Measurements from ENCODE around the gene MOB3B. TPM values are rescaled to one million over a fixed set of nuclear protein-coding genes. Genes with fewer than 3 reads are reported as not detected.

MOB3B gene
- total RNA-seq, 1 donor from 2014 or later, result 14.0 TPM

GRCh38 chr9:27457445-27457844, 72.2 kb downstream of the MOB3B start:
- Histone ChIP-seq H3K4me1 (peaks cover 15% of the 10 kb centered on the region), H3K79me2 (ENCODE audit: low read depth) (peaks cover 2% of the 10 kb centered on the region), H3K27ac (peak overlapping the region; percentile 56), H4K20me1 (ENCODE audit: low read depth) (peaks cover 8% of the 10 kb centered on the region), H3K4me3 (no peak overlapping the region), H3K9me3 (ENCODE audit: low read depth) (no peaks in the 10 kb centered on the region), H2AFZ (replicated peaks) (no peak overlapping the region), H3K9ac (no peak overlapping the region), H3K36me3 (no peaks in the 10 kb centered on the region), H3K4me2 (peak overlapping the region; percentile 29), H3F3A (ENCODE audit: low read depth) (no peaks in the 10 kb centered on the region), H3K27me3 (no peaks in the 10 kb centered on the region)
- no peaks in the 10 kb centered on the region for H3K9me3 Mint-ChIP-seq
- peaks cover 2% of the 10 kb centered on the region for H3K27me3 Mint-ChIP-seq (ENCODE audit: insufficient read depth, low read depth)
- no peak overlapping the region for H3K27ac Mint-ChIP-seq
- H3K36me3 Mint-ChIP-seq, result peaks cover 13% of the 10 kb centered on the region
- no peak overlapping the region for H3K4me3 Mint-ChIP-seq
- no peak for DNase-seq (ENCODE audit: low spot score)
- H3K4me1 Mint-ChIP-seq, result peaks cover 3% of the 10 kb centered on the region
- TF ChIP-seq CTCF (IDR thresholded peaks at IDR 0.05), result no peak
- no peak for TF ChIP-seq EZH2 (IDR thresholded peaks at IDR 0.05)
- no peak for TF ChIP-seq EZH2phosphoT487 (IDR thresholded peaks at IDR 0.05)

GRCh38 chr9:27453860-27454553, 75.6 kb downstream of the MOB3B start:
- H3F3A ChIP-seq (ENCODE audit: low read depth), result no peaks in the 10 kb centered on the region
- no peak for TF ChIP-seq EZH2 (IDR thresholded peaks at IDR 0.05)
- no peak for TF ChIP-seq CTCF (IDR thresholded peaks at IDR 0.05)
- no peak for TF ChIP-seq EZH2phosphoT487 (IDR thresholded peaks at IDR 0.05)
- no peak overlapping the region for H3K4me3 ChIP-seq
- Mint-ChIP-seq H3K4me3 (no peak overlapping the region), H3K9me3 (no peaks in the 10 kb centered on the region), H3K4me1 (peaks cover 22% of the 10 kb centered on the region), H3K27me3 (ENCODE audit: insufficient read depth, low read depth) (peaks cover 2% of the 10 kb centered on the region), H3K27ac (no peak overlapping the region), H3K36me3 (peaks cover 16% of the 10 kb centered on the region)
- no peak overlapping the region for H3K4me2 ChIP-seq
- H2AFZ ChIP-seq (replicated peaks), result no peak overlapping the region
- peaks cover 31% of the 10 kb centered on the region for H3K4me1 ChIP-seq
- no peaks in the 10 kb centered on the region for H3K36me3 ChIP-seq
- no peak overlapping the region for H3K9ac ChIP-seq
- H3K27ac ChIP-seq, result no peak overlapping the region
- peaks cover 33% of the 10 kb centered on the region for H3K79me2 ChIP-seq (ENCODE audit: low read depth)
- H3K9me3 ChIP-seq (ENCODE audit: low read depth), result no peaks in the 10 kb centered on the region
- no peak for DNase-seq (ENCODE audit: low spot score)
- H4K20me1 ChIP-seq (ENCODE audit: low read depth), result peaks cover 8% of the 10 kb centered on the region
- no peaks in the 10 kb centered on the region for H3K27me3 ChIP-seq

DNA sequence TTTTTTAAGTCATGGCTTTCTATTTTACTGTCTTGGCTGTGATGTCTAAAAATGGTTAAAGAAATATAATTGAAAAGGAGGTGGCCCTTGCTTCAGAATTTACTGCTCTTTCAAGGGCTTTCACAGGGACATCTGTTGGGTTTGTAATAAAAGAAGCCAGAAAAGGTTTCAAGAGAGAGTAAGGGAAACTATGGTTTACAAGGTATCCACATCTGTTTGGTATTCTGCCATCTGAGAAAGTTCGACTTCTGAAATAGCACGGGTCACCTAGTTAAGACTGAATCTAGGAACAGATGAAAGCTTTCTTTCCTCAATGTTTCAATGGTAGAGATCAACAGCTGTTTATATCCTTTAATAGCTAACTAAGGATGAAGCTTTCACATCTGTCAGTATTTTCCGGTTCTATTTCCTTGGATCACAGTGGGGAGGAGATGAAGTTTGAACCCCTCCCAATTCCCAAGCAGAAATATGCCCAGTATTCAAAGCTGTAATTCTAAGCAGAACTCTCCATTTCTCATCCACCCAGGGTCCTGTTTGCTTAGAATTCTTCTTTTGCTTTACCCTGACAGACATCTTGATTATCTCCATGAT, 78.3 kb downstream of the MOB3B start:
- no peak for DNase-seq (ENCODE audit: low spot score)
- H2AFZ ChIP-seq (replicated peaks), result no peak overlapping the region
- no peaks in the 10 kb centered on the region for H3K9me3 ChIP-seq (ENCODE audit: low read depth)
- Mint-ChIP-seq H3K27me3 (ENCODE audit: insufficient read depth, low read depth) (no peaks in the 10 kb centered on the region), H3K27ac (no peak overlapping the region), H3K4me3 (no peak overlapping the region), H3K4me1 (peaks cover 32% of the 10 kb centered on the region), H3K9me3 (no peaks in the 10 kb centered on the region), H3K36me3 (peaks cover 21% of the 10 kb centered on the region)
- peaks cover 3% of the 10 kb centered on the region for H3F3A ChIP-seq (ENCODE audit: low read depth)
- no peak overlapping the region for H3K9ac ChIP-seq
- peak overlapping the region; percentile 16 for H3K4me2 ChIP-seq
- no peaks in the 10 kb centered on the region for H3K27me3 ChIP-seq
- H3K27ac ChIP-seq, result peak overlapping the region; percentile 51
- H3K4me1 ChIP-seq, result peaks cover 31% of the 10 kb centered on the region
- peaks cover 58% of the 10 kb centered on the region for H3K79me2 ChIP-seq (ENCODE audit: low read depth)
- TF ChIP-seq CTCF (IDR thresholded peaks at IDR 0.05), result no peak
- no peak for TF ChIP-seq EZH2phosphoT487 (IDR thresholded peaks at IDR 0.05)
- no peak for TF ChIP-seq EZH2 (IDR thresholded peaks at IDR 0.05)
- no peak overlapping the region for H3K4me3 ChIP-seq
- no peaks in the 10 kb centered on the region for H3K36me3 ChIP-seq
- H4K20me1 ChIP-seq (ENCODE audit: low read depth), result peaks cover 9% of the 10 kb centered on the region
